Measurements from ENCODE around the gene XYLT1.

Gene XYLT1

GRCh38 chr16:17193566-17194100, 277.1 kb downstream of the XYLT1 start:
- H3K27ac Mint-ChIP-seq = no peak overlapping the region
- H3K4me1 Mint-ChIP-seq = peaks cover 6% of the 10 kb centered on the region
- no peaks in the 10 kb centered on the region for H3K27me3 Mint-ChIP-seq (ENCODE audit: low read depth)
- TF ChIP-seq CTCF (IDR thresholded peaks at IDR 0.05; ENCODE audit: unreplicated experiment in 3 of 3) = no peak
- H3K4me3 Mint-ChIP-seq = no peak overlapping the region
- H3K9me3 Mint-ChIP-seq = no peaks in the 10 kb centered on the region
- peaks cover 11% of the 10 kb centered on the region for H3K36me3 Mint-ChIP-seq (ENCODE audit: low read depth)

- no peaks in the 10 kb centered on the region for H3K4me1 Mint-ChIP-seq
- no peak for TF ChIP-seq CTCF (IDR thresholded peaks at IDR 0.05; ENCODE audit: unreplicated experiment in 3 of 3)
- no peak overlapping the region for H3K27ac Mint-ChIP-seq
- H3K36me3 Mint-ChIP-seq (ENCODE audit: low read depth) = no peaks in the 10 kb centered on the region
- no peak overlapping the region for H3K4me3 Mint-ChIP-seq
- no peaks in the 10 kb centered on the region for H3K27me3 Mint-ChIP-seq (ENCODE audit: low read depth)
- no peaks in the 10 kb centered on the region for H3K9me3 Mint-ChIP-seq
Observed at GRCh38 chr16:17184026-17184425, 286.7 kb downstream of the XYLT1 start.

GRCh38 chr16:17177959-17178905, 292.5 kb downstream of the XYLT1 start:
- Mint-ChIP-seq H3K36me3 (ENCODE audit: low read depth) (no peaks in the 10 kb centered on the region), H3K4me3 (no peak overlapping the region), H3K4me1 (peaks cover 6% of the 10 kb centered on the region), H3K9me3 (no peaks in the 10 kb centered on the region), H3K27me3 (ENCODE audit: low read depth) (peaks cover 3% of the 10 kb centered on the region), H3K27ac (no peak overlapping the region)
- TF ChIP-seq CTCF (IDR thresholded peaks at IDR 0.05; ENCODE audit: unreplicated experiment in 3 of 3) = no peak

- peaks cover 6% of the 10 kb centered on the region for H3K4me1 Mint-ChIP-seq
- no peaks in the 10 kb centered on the region for H3K9me3 Mint-ChIP-seq
Observed at GRCh38 chr16:17177242-17177958, 293.4 kb downstream of the XYLT1 start.

GRCh38 chr16:17176199-17176598, 294.6 kb downstream of the XYLT1 start:
- Mint-ChIP-seq H3K4me1 (peaks cover 6% of the 10 kb centered on the region), H3K27ac (no peak overlapping the region), H3K27me3 (ENCODE audit: low read depth) (peaks cover 3% of the 10 kb centered on the region), H3K36me3 (ENCODE audit: low read depth) (no peaks in the 10 kb centered on the region), H3K9me3 (no peaks in the 10 kb centered on the region), H3K4me3 (no peak overlapping the region)
- no peak for TF ChIP-seq CTCF (IDR thresholded peaks at IDR 0.05; ENCODE audit: unreplicated experiment in 3 of 3)

More at GRCh38 chr16:17177242-17177958, 293.4 kb downstream of the XYLT1 start:
- Mint-ChIP-seq H3K27me3 (ENCODE audit: low read depth) (peaks cover 3% of the 10 kb centered on the region), H3K27ac (no peak overlapping the region), H3K4me3 (no peak overlapping the region), H3K36me3 (ENCODE audit: low read depth) (no peaks in the 10 kb centered on the region)
- TF ChIP-seq CTCF (IDR thresholded peaks at IDR 0.05; ENCODE audit: unreplicated experiment in 3 of 3) = no peak

Data from nephron (organoid).